HCT116 (cell line): ENCODE data around the gene SLC23A3. TPM values are rescaled to one million over a fixed set of nuclear protein-coding genes. Genes with fewer than 3 reads are reported as not detected.

Source experiments
- ATAC-seq: fragments of 200-7000 bp; cut with Tn5 transposase; 2 replicates; pipeline ENCODE4 v1.9.1; 2020; ENCODE audit warnings: mild to moderate bottlenecking, moderate library complexity
- BruUV-seq: library from RNA; stranded (reverse); fragments of 400-500 nt; replicated peaks from 2 replicates; lab custom pipeline; 2021; lab: Mats Ljungman, UMichigan
- CTCF ChIA-PET: fragments of 300-600 bp; sonication (Branson Sonifier 250); formaldehyde crosslinking; loops from one replicate; lab custom pipeline; 2021; ENCODE audit warnings: antibody characterized with exemption; lab: Charles Lee
- POLR2A ChIA-PET: fragments of 300-600, 350-600 bp; sonication (Branson Sonifier 250); formaldehyde crosslinking; loops from one replicate; lab custom pipeline; 2021; ENCODE audit warnings: antibody characterized with exemption; lab: Charles Lee
- RAD21 ChIA-PET, 2 experiments: fragments of 300-600 bp; sonication (Branson Sonifier 250); formaldehyde crosslinking; loops; one replicate each; lab custom pipeline; 2023; ENCODE audit warnings: low total read pairs in 2 of 2; ENCODE audit not compliant: uncharacterized antibody in 2 of 2, unreplicated experiment in 2 of 2, low non-redundant PET in 1 of 2; lab: Charles Lee
- DNase-seq: peaks from one replicate; pipeline ENCODE4 v3.0.0-alpha.2; 2010; ENCODE audit warnings: low read depth, low spot score
- H2AFZ ChIP-seq: fragments of 200-600 bp; shearing (Covaris generic), sonication (generic); 2 replicates; pipeline ENCODE4 v1.6.1; 2017; ENCODE audit warnings: low read depth, mixed run types, mixed read lengths, antibody characterized with exemption, low read length; ENCODE audit not compliant: poor library complexity, severe bottlenecking
- H3K27ac ChIP-seq: 2 replicates; pipeline ENCODE4 v1.5.1; 2012; ENCODE audit warnings: low read depth, low read length
- H3K27me3 ChIP-seq: fragments of 200-600 bp; sonication (generic); 2 replicates; pipeline ENCODE4 v1.6.1; 2016; ENCODE audit warnings: mixed run types, low read length, mixed read lengths; ENCODE audit not compliant: insufficient read depth
- H3K36me3 ChIP-seq, 2 experiments: fragments of 200-500 bp in 1 of 2; fragments of 200-600 bp in 1 of 2; sonication (Bioruptor generic) in 1 of 2; sonication (generic) in 1 of 2; 2 replicates each; pipeline versions ENCODE4 v1.5.1 to v1.6.1; 2014 to 2016; ENCODE audit warnings: low read length in 2 of 2, inconsistent platforms in 1 of 2, mixed read lengths in 1 of 2, mixed run types in 1 of 2; ENCODE audit not compliant: insufficient read depth in 2 of 2, control insufficient read depth in 1 of 2
- H3K4me1 ChIP-seq, 2 experiments: fragments of 200-600 bp in 1 of 2; sonication (generic) in 1 of 2; 2 replicates each; pipeline versions ENCODE4 v1.5.1 to v1.6.1; 2012 to 2017; ENCODE audit warnings: low read length in 2 of 2, inconsistent platforms in 1 of 2, mild to moderate bottlenecking in 1 of 2, mixed read lengths in 1 of 2, mixed run types in 1 of 2, moderate library complexity in 1 of 2; ENCODE audit not compliant: insufficient read depth in 2 of 2, control insufficient read depth in 1 of 2
- H3K4me2 ChIP-seq: fragments of 200-600 bp; sonication (generic); 2 replicates; pipeline ENCODE4 v1.6.1; 2017; ENCODE audit warnings: mixed run types, low read length, mixed read lengths
- H3K4me3 ChIP-seq, 2 experiments: fragments of 200-600 bp in 1 of 2; sonication (generic) in 1 of 2; replicated peaks in 1 of 2; 2 replicates each; pipeline ENCODE4 v1.5.1; 2011 to 2016; ENCODE audit warnings: low read length in 2 of 2, control low read depth in 1 of 2, low read depth in 1 of 2, mild to moderate bottlenecking in 1 of 2, mixed read lengths in 1 of 2, mixed run types in 1 of 2
- H3K79me2 ChIP-seq: fragments of 200-600 bp; sonication (generic); 2 replicates; pipeline ENCODE4 v1.6.1; 2017; ENCODE audit warnings: mild to moderate bottlenecking, mixed run types, low read length, moderate library complexity, mixed read lengths; ENCODE audit not compliant: insufficient read depth
- H3K9ac ChIP-seq: fragments of 200-600 bp; sonication (generic); 2 replicates; pipeline ENCODE4 v1.6.1; 2016; ENCODE audit warnings: low read length, mixed read lengths
- H3K9me2 ChIP-seq: fragments of 200-600 bp; sonication (generic), shearing (Covaris generic); 2 replicates; pipeline ENCODE4 v1.6.1; 2017; ENCODE audit warnings: mixed run types, mild to moderate bottlenecking, moderate library complexity; ENCODE audit not compliant: insufficient read depth
- H3K9me3 ChIP-seq, 2 experiments: fragments of 200-500 bp in 1 of 2; fragments of 200-600 bp in 1 of 2; sonication (Bioruptor generic) in 1 of 2; sonication (generic) in 1 of 2; 2 replicates each; pipeline ENCODE4 v1.6.1; 2014 to 2017; ENCODE audit warnings: low read length in 2 of 2, mixed read lengths in 2 of 2, inconsistent platforms in 1 of 2, low read depth in 1 of 2, mild to moderate bottlenecking in 1 of 2, mixed run types in 1 of 2, moderate library complexity in 1 of 2; ENCODE audit not compliant: control insufficient read depth in 1 of 2, insufficient read depth in 1 of 2
- H4K20me1 ChIP-seq: fragments of 200-600 bp; sonication (generic), shearing (Covaris generic); 2 replicates; pipeline ENCODE4 v1.6.1; 2017; ENCODE audit warnings: mixed run types, mild to moderate bottlenecking, moderate library complexity; ENCODE audit not compliant: insufficient read depth
- ATF3 ChIP-seq: IDR thresholded peaks from 2 replicates; pipeline ENCODE4 v1.6.1; 2012
- CBX3 ChIP-seq: IDR thresholded peaks from 2 replicates; pipeline ENCODE4 v1.6.1; 2012; ENCODE audit warnings: low read depth
- CTCF ChIP-seq, 3 experiments: fragments of 200-600 bp in 1 of 3; sonication (generic) in 1 of 3; IDR thresholded peaks in 2 of 3; conservative IDR thresholded peaks in 1 of 3; 2 replicates each; pipeline ENCODE4 v1.5.1; 2012 to 2017; ENCODE audit warnings: low read depth in 2 of 3, low read length in 2 of 3, antibody characterized with exemption in 1 of 3, borderline replicate concordance in 1 of 3, control low read depth in 1 of 3, mild to moderate bottlenecking in 1 of 3, mixed read lengths in 1 of 3, mixed run types in 1 of 3, moderate library complexity in 1 of 3; ENCODE audit not compliant: insufficient read depth in 1 of 3
- EGR1 ChIP-seq: IDR thresholded peaks from 2 replicates; pipeline ENCODE4 v1.6.1; 2012; ENCODE audit warnings: low read depth
- ELF1 ChIP-seq: IDR thresholded peaks from 2 replicates; pipeline ENCODE4 v1.6.1; 2012; ENCODE audit warnings: low read depth, borderline replicate concordance
- EZH2 ChIP-seq: fragments of 200-600 bp; sonication (generic); IDR thresholded peaks from 2 replicates; pipeline ENCODE4 v1.6.1; 2017; ENCODE audit warnings: antibody characterized with exemption, mixed run types
- EZH2phosphoT487 ChIP-seq: fragments of 200-600 bp; IDR thresholded peaks from 2 replicates; pipeline ENCODE4 v1.6.1; 2018; ENCODE audit warnings: antibody characterized with exemption, borderline replicate concordance
- FOSL1 ChIP-seq: IDR thresholded peaks from 2 replicates; pipeline ENCODE4 v1.6.1; 2012; ENCODE audit warnings: low read depth
- JUND ChIP-seq: IDR thresholded peaks from 2 replicates; pipeline ENCODE4 v1.6.1; 2012
- POLR2A ChIP-seq: IDR thresholded peaks from 2 replicates; pipeline ENCODE4 v1.7.0; 2011; ENCODE audit warnings: borderline replicate concordance; ENCODE audit not compliant: insufficient read depth, insufficient read length; ENCODE audit errors: extremely low read depth
- POLR2AphosphoS5 ChIP-seq: IDR thresholded peaks from 2 replicates; pipeline ENCODE4 v1.6.1; 2011; ENCODE audit warnings: mild to moderate bottlenecking, low read depth, low read length, moderate library complexity
- REST ChIP-seq: IDR thresholded peaks from 2 replicates; pipeline ENCODE4 v1.6.1; 2012; ENCODE audit warnings: low read depth
- SIN3A ChIP-seq: IDR thresholded peaks from 2 replicates; pipeline ENCODE4 v1.6.1; 2012; ENCODE audit warnings: low read depth
- SRF ChIP-seq: IDR thresholded peaks from 2 replicates; pipeline ENCODE4 v1.6.1; 2012; ENCODE audit warnings: low read depth
- ZBTB33 ChIP-seq: IDR thresholded peaks from 2 replicates; pipeline ENCODE4 v1.6.1; 2011; ENCODE audit warnings: mild to moderate bottlenecking, low read length, moderate library complexity; ENCODE audit not compliant: insufficient replicate concordance; ENCODE audit errors: extremely low read depth
- ZFX ChIP-seq: fragments of 450-650 bp; IDR thresholded peaks from 2 replicates; pipeline ENCODE4 v1.6.1; 2017
- intact Hi-C: fragments of 100-400 bp; cut with micrococcal nuclease; formaldehyde crosslinking; loops from 2 replicates; pipeline ENCODE4 v1.10.0; 2022
- total RNA-seq: library from RNA; stranded (reverse); gene quantifications from one replicate; pipeline ENCODE4 v1.2.1, GENCODE V29; 2021; ENCODE audit not compliant: unreplicated experiment

The SLC23A3 gene
- total RNA-seq, 1 experiment from 2014 or later = 4.8 TPM

GRCh38 chr2:219133976-219134375 is 35.9 kb downstream of the SLC23A3 start:
- Histone ChIP-seq H2AFZ (no peak overlapping the region), H3K4me2 (no peak overlapping the region), H3K4me1 (no peaks in the 10 kb centered on the region), H3K4me3 (no peak overlapping the region), H3K27ac (no peak overlapping the region), H4K20me1 (no peaks in the 10 kb centered on the region), H3K9me3 (no peaks in the 10 kb centered on the region), H3K9ac (no peak overlapping the region), H3K36me3 (no peaks in the 10 kb centered on the region), H3K9me2 (no peaks in the 10 kb centered on the region), H3K27me3 (no peaks in the 10 kb centered on the region), H3K79me2 (no peaks in the 10 kb centered on the region)
- intact Hi-C loops = no loop called here
- BruUV-seq = no TSS peak
- no peak for ATAC-seq
- TF ChIP-seq POLR2AphosphoS5 (no peak), ZBTB33 (no peak), ATF3 (no peak), EZH2phosphoT487 (no peak), POLR2A (no peak), EZH2 (no peak), ELF1 (no peak), EGR1 (no peak), FOSL1 (no peak), SRF (no peak), REST (no peak), CTCF (IDR thresholded peaks at IDR 0.05 in 2 of 3, conservative IDR thresholded peaks at IDR 0.05 in 1 of 3; ENCODE audit: borderline replicate concordance in 1 of 3, insufficient read depth in 1 of 3, low read depth in 2 of 3, low read length in 2 of 3) (no peak), CBX3 (no peak), JUND (no peak), SIN3A (no peak), ZFX (no peak)
- ChIA-PET RAD21 (no interaction called here), POLR2A (no interaction called here), CTCF (interaction anchor here (1.0 to 1.4 kb wide), 3 partner anchors 14 to 76 kb away, joined by 3 to 4 read pairs (median 3); no protein-coding TSS in a partner anchor)
- no peak for DNase-seq
